ENCODE measurements around the gene HS2ST1. TPM values are rescaled to one million over a fixed set of nuclear protein-coding genes. Genes with fewer than 3 reads are reported as not detected.

Gene HS2ST1
- total and polyA plus RNA-seq, 2 donors (not counting 3 experiments of a cell fraction or from before 2014, with no cell fraction given): 5.5 to 31.2 TPM

DNA sequence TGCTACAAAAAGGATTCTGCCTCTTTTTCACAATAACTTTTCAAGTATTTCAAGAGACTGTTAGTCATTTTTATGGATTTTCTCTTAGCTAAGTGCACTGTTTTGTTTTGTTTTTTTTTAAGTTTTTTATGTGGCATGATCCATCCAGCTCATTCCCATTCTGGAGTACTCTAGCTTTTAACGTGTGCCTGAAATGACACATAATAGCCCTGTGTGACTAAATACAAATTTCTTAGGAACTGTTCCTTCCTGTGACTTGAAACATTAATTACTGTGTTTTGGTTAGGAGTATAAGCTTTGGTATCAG is 143.9 kb downstream of the HS2ST1 start:
- H3K4me3 ChIP-seq (replicated peaks in 1 of 3; ENCODE audit: insufficient read depth in 1 of 3, low read depth in 1 of 3, low read length in 3 of 3): no peak overlapping the region
- no peak overlapping the region for H2AFZ ChIP-seq (ENCODE audit: low read depth, low read length)
- dilution Hi-C loops (cut with MboI; ENCODE audit: extremely low pct_ligation_motif_present, low sequenced_read_pairs): no loop called here
- ChIA-PET CTCF (interaction anchor here (1.0 to 1.5 kb wide), 3 partner anchors 12 to 225 kb away, joined by 3 to 4 read pairs (median 4); no protein-coding TSS in a partner anchor), POLR2A (no interaction called here)
- intact Hi-C loops (cut with micrococcal nuclease): no loop called here
- DNase-seq (ENCODE audit: low read depth, low spot score) (no peak), FAIRE-seq (no peak)
- no peak overlapping the region for H3K27ac ChIP-seq (ENCODE audit: insufficient read depth, low read depth, low read length)
- H3K9me1 ChIP-seq (replicated peaks; ENCODE audit: control insufficient read depth, extremely low read depth, insufficient read depth, low read length): no peaks in the 10 kb centered on the region
- H3K9me3 ChIP-seq (replicated peaks; ENCODE audit: control insufficient read depth, insufficient read depth, low read length): no peaks in the 10 kb centered on the region
- no peaks in the 10 kb centered on the region for H3K36me3 ChIP-seq (ENCODE audit: control insufficient read depth in 2 of 2, extremely low read depth in 1 of 2, insufficient read depth in 2 of 2, low read length in 2 of 2)
- H4K20me1 ChIP-seq (replicated peaks; ENCODE audit: control insufficient read depth, extremely low read depth, insufficient read depth, low read length): no peaks in the 10 kb centered on the region
- no TSS peak for BruUV-seq (replicated peaks)
- H3K4me2 ChIP-seq (ENCODE audit: insufficient read depth, low read length): no peak overlapping the region
- no peaks in the 10 kb centered on the region for H3K4me1 ChIP-seq (ENCODE audit: control insufficient read depth, extremely low read depth, insufficient read depth, low read length)
- H3K9ac ChIP-seq (replicated peaks; ENCODE audit: extremely low read depth, insufficient read depth, low read length): no peak overlapping the region
- H3K79me2 ChIP-seq (ENCODE audit: control insufficient read depth, insufficient read depth, low read length): no peaks in the 10 kb centered on the region
- TF ChIP-seq MYC (IDR thresholded peaks at IDR 0.05; ENCODE audit: low read depth, low read length): no peak
- no peak for TF ChIP-seq GATA2 (IDR thresholded peaks at IDR 0.05; ENCODE audit: insufficient read depth, insufficient read length, low read depth, low read length)
- TF ChIP-seq, protein P1, sequence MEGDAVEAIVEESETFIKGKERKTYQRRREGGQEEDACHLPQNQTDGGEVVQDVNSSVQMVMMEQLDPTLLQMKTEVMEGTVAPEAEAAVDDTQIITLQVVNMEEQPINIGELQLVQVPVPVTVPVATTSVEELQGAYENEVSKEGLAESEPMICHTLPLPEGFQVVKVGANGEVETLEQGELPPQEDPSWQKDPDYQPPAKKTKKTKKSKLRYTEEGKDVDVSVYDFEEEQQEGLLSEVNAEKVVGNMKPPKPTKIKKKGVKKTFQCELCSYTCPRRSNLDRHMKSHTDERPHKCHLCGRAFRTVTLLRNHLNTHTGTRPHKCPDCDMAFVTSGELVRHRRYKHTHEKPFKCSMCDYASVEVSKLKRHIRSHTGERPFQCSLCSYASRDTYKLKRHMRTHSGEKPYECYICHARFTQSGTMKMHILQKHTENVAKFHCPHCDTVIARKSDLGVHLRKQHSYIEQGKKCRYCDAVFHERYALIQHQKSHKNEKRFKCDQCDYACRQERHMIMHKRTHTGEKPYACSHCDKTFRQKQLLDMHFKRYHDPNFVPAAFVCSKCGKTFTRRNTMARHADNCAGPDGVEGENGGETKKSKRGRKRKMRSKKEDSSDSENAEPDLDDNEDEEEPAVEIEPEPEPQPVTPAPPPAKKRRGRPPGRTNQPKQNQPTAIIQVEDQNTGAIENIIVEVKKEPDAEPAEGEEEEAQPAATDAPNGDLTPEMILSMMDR (IDR thresholded peaks at IDR 0.05; ENCODE audit: extremely low read depth in 1 of 2, insufficient read depth in 1 of 2, low read depth in 1 of 2, low read length in 2 of 2): no peak
- no peak for TF ChIP-seq POLR2A (IDR thresholded peaks at IDR 0.05; ENCODE audit: low read depth, low read length)
- TF ChIP-seq POLR2AphosphoS5 (IDR thresholded peaks at IDR 0.05; ENCODE audit: insufficient read depth, low read depth, low read length): no peak
- TF ChIP-seq, protein P2, sequence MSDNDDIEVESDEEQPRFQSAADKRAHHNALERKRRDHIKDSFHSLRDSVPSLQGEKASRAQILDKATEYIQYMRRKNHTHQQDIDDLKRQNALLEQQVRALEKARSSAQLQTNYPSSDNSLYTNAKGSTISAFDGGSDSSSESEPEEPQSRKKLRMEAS (IDR thresholded peaks at IDR 0.05; ENCODE audit: insufficient read depth, insufficient read length): no peak
- TF ChIP-seq JUN (IDR thresholded peaks at IDR 0.05; ENCODE audit: borderline replicate concordance, insufficient read depth, insufficient read length, low read depth): no peak
- TF ChIP-seq EZH2 (IDR thresholded peaks at IDR 0.05; ENCODE audit: borderline replicate concordance, low read depth, low read length, severe bottlenecking): no peak
- no peak for TF ChIP-seq FOS (IDR thresholded peaks at IDR 0.05; ENCODE audit: borderline replicate concordance, insufficient read depth, low read length)
- H3K27me3 ChIP-seq (ENCODE audit: control insufficient read depth in 2 of 2, insufficient read depth in 2 of 2, low read length in 2 of 2): no peaks in the 10 kb centered on the region
